NCI-H510A (cell line): ENCODE measurements around the gene PDZK1.
"Not testable (repeated sequence)": the region's sequence is repeated elsewhere in the genome, so short reads cannot be mapped to it uniquely, and the experiment has no call there.

ENCODE experiments used
- DNase-seq: peaks from one replicate; lab custom pipeline; 2025; lab: John Stamatoyannopoulos, UW

PDZK1 gene

GRCh38 chr1:145710291-145711027 is 3.3 kb upstream of the PDZK1 start:
- no peak for DNase-seq

DNA sequence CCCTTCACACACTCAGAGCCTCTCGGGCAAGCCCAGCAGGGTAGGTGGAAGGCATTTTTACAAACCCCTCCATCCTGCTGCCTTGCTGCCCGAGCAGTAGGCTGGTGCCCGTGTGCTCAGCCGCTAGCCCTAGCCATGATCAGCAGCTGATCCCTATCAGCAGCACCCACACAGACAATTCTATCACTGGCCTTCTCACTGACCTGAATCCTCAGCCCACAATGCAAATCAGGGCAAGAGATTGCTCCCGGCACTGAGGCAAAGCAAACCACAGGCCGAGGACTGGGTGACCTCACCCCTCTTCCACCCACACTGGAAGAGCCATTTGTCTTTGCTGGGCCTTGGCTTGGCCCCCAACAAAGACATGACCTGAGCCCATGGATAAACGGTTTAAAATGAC is 895 bp upstream of the PDZK1 start:
- DNase-seq = no peak

DNA sequence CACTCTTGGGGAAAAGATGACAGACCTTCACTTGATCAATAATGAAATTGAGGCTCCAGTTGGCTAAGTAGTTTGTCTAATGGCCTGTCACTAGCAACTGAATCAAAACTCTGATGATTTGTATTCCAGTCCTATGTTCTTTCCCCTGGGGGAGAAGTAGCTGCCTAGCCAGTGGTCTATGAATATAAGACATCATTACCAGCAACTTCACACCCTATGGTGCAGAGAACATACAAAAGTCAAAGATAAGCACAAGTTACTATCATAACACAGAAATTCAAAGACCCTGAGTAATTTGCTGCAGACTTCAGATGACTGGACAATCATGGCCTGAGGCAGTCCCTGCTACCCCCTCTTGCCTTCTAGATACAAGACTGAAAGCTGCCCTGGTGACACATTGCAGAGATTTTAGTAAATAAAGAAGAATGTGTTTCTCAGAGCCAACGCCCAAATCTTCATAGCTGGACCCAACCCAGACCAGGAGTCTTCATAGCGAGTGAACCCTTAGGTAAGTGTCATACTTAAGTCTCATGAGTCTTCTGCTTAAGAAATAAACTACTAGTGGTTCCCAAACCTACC is 993 bp downstream of the PDZK1 start:
- DNase-seq = no peak

DNA sequence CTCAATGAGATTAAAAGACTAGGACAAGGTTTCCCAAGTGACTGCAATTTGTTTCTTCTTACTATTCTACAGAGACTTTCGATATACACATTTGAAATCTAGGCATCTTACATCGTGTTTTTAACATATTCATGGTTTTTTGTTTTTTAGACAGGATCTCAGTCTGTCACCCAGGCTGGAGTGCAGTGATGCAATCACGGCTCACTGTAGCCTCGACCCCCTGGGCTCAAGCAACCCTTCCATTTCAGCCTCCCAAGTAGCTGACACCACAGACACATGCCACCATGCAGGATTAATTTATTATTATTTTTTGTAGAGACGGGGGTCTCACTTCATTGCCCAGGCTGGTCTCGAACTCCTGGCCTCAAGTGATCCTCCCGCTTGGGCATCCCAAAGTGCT is 1.5 kb downstream of the PDZK1 start:
- no peak for DNase-seq

DNA sequence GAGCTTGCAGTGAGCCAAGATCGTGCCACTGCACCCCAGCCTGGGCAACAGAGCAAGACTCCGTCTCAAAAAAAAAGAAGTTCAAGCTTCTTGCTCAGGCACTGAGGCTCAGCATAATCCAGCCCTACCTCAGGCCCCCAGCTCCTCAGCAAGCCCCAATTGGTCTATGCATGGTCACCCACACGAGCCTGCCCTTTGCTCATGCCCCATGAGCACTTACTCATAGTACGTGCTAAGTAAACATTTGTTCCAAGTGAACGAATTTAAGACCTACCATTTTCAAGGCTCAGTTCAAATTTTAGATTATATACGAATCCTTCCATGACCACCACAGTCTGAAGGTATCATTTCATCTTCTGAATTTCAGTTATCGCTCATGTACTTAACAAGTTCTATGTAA is 4.3 kb downstream of the PDZK1 start:
- DNase-seq = no peak

GRCh38 chr1:145702052-145702451 is 5.1 kb downstream of the PDZK1 start:
- no peak for DNase-seq

- no peak for DNase-seq
Observed at GRCh38 chr1:145701306-145701862, 5.8 kb downstream of the PDZK1 start.

GRCh38 chr1:145696630-145696960 is 10.6 kb downstream of the PDZK1 start:
- no peak for DNase-seq

DNA sequence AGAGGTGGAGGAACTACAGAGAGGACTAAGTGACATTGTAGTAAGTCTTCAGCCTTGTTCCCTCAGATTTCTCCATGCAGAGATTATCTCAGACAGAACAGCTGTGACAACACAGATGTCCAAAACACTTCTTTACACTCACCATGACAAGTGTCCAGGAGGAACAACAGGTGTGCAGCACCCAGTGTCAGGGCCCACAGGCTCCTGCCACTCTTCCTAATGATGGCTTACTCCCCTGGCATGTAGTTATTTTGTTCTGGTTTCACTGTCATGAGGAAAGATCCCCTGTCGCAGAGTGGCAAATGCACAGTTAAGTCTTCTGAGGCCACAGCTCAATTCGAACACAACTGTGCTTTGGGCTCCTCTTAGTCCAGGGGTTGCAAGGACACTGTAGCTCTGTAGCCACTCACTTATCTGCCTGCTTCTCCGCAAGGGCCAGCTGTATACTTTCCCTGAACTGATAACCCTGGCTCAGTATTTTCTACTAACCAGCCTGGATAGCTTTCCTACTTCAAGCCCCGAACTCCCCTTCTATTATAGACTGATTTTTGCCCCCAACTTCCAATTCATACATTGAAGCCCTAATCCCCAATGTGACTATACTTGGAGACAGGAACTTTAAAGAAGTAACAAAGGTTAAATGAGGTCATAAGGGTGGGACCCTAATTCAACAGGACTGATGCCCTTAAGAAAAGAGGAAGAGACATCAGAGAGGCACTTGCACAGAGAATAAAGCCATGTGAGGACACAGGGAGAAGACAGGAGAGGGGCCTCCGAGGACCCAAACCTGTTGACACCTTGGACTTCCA is 11.1 kb downstream of the PDZK1 start:
- DNase-seq = no peak

DNA sequence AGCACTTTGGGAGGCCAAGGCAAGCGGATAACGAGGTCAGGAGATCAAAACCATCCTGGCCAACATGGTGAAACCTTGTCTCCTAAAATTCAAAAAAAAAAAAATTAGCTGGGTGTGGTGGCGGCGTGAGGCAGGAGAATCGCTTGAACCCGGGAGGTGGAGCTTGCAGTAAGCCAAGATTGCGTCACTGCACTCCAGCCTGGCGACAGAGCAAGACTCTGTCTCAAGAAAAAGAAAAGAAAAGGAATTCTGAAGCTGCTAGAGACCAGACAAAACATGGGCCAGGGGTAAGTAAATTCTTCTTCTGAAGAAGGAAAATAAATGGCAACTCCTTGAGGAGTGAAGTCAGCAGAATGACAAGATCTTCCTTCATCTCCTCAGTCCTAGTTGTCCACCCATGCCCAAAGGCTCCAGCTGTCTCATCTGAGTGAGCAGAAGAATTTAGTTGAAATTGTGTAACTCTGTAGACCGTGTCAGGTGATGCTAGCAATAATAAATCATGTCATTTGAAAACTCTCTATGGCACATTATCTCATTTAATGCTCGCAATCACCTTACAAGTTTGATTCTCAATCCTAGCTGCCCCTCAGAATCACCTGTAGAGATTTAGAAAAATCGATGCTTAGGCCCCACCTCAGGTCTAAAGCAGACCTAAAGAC is 14.3 kb downstream of the PDZK1 start:
- DNase-seq = no peak

DNA sequence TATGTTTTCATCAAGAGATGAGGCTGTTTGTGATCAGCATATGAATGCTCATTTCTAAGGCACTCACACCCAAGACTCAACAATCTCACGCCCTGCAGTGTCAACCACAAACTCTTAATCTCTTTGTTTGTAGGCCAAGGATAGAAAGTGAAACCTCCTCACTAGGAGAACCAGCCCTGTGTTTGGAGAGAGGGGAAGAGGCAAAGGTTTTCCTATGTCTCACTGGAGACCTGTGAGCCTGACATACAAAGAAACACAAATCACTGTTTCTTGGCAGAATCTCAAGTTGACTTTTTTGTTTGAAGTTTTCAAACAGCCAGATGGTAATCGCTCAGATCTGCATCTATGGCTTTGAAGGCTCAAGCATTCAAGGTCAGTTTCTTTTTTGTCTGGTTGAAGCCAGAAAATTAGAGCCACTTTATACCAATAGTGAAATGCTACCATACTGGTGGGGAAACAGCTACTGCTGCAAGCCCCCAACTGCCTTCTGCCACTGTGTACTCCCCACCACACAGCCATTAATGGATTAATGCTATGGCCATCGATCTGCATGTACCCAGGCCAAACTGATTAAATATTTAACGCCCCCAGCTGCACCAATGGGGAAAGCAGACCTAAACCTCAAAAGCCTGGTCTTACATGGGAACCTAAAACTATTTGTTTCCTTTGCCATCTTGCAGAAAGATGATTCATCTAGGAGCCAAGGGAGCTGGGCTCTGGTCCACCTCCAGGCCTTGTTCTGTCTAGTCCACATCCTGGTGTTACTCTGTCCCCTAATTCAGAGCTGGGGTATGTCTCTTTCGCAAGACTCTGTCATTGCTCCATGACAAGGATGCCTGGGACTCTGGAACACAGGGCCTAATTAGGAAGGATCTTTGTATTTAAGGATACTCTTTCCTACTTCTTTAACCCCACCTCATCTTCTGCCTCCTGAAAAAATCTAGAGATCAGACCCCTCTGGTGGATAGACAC is 16.3 kb downstream of the PDZK1 start:
- DNase-seq = no peak

DNA sequence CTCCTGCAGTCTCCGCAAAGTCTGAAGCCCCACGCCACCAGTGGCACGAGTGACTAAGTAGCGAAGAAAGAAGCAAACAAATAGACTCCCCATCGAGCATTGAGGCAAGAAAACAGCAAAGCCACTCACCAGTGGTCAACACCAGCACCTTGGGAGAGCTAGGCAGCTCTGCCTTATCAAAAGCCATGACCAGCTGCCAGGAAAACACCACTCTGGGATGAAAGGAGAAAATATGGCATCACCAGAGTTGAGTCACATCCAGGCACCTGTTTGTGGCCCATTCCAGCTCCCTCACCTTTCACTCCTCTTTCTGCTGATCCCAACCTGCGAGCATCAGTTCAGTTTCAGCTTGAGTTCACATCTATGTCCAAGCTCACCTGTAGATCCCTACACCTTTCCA is 17.2 kb downstream of the PDZK1 start:
- DNase-seq = no peak

DNA sequence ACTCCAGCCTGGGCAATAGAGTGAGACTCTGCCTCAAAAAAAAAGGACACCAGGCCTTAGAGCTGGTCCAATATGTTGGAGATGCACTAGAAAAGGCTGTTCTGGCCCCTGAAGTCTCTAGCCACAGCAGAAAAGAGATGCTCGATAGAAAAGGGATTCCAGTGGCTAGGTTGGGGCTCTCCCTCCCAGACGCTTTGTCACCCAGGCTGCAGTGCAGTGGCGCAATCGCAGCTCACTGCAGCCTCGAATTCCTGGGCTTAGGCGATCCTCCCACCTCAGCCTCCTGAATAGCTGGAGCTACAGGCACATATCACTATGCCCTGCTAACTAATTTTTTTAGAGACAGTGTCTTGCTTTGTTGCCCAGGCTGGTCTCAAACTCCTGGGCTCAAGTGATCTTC is 18.2 kb downstream of the PDZK1 start:
- DNase-seq = no peak

DNA sequence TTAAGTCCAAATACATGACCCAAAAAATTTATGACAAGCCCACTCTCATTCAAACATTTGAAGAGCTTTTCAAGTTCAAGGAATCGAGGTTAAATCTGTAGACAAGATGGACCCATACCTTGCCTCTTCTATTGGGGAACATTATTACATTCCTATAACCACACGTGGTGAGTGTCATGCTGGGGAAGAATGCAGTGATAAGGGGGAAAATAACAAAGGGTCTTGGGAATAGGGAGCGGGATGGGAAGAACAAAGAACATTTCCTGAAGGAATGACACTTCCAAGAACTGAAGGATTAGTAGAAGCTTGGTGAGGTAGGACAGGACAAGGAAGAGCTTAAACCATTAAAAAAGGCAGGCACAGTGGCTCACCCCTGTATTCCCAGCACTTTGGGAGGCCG is 18.8 kb downstream of the PDZK1 start:
- no peak for DNase-seq

- not testable (repeated sequence) for DNase-seq
Observed at GRCh38 chr1:145686078-145686477, 21.1 kb downstream of the PDZK1 start.

DNA sequence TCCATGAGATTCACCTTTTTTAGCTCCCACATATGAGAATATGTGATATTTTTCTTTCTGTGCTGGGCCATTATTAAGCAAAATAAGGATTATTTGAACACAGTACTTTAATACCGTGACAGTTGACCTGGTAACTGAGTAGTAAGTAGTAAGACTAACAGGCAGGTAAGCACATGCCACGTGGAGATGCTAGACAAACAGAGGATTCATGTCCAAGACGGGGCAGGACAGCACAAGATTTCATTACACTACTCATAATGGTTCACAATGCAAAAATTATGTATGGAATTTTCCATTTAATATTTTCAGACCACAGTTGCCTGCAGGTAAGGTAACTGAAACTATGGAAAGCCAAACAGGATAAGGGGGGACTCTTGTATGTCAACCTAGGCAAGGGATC is 22.3 kb downstream of the PDZK1 start:
- DNase-seq = not testable (repeated sequence)

- DNase-seq = not testable (repeated sequence)
Observed at GRCh38 chr1:145673217-145673616, 34.0 kb downstream of the PDZK1 start.

DNA sequence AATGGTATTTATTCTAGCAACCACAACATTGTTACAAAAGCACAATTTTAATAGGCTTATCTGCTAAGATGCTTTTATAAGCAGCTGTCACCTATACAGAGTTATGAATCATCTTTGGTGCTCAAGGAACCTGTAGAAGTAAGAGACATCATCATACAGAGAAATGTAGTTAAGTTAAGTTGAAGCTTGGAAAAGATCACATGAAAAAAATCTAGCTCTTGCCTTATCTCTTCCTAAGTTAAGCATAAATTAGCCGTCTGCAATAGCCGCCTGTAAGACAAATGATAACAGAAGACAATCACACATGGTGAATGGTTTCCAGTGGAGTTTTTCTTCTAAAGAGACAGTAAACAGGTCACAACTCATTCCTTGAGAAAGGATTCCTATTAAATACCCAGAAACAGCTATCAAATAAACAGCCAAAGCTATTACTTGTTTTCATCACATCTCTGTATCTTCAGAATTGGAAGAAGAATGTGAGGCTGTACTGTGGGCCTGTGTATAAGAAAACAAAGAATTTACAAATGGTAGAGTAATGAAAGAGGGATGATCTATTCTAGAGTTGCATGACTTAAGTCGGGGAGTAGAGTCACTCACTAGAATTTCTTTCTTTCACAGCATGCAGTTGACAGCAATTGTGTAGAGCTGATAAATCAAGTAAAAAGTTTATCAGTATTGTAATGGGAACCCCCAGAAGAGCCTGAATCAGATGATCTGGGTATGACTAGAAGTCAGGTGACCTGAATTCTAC is 36.0 kb downstream of the PDZK1 start:
- not testable (repeated sequence) for DNase-seq

- not testable (repeated sequence) for DNase-seq
Observed at GRCh38 chr1:145665015-145665414, 42.2 kb downstream of the PDZK1 start.

DNA sequence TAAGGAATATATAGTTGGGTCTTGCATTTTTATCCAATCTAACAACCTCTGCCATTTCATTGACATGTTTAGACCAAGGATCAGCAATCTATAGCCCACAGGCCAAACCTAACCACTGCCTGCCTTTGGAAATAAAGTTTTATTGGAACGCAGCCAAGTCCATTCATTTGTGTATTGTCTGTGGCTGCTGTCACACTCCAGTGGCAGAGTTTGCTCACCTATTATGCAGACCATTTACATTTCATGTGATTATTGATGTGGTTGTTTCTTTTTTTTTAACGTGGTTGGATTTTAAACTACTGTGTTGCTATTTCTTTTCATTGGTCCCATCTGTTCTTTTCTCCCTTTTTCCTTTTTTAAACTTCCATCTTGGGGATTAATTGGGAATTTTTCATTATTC is 44.7 kb downstream of the PDZK1 start:
- DNase-seq = not testable (repeated sequence)
